Panc1 (cell line): ENCODE results near the gene SLC16A6.
"Not testable (repeated sequence)": the region's sequence is repeated elsewhere in the genome, so short reads cannot be mapped to it uniquely, and the experiment has no call there.

Source experiments
- POLR2AphosphoS5 ChIP-seq: IDR thresholded peaks from 2 replicates; pipeline ENCODE4 v1.6.1; 2012; ENCODE audit warnings: mild to moderate bottlenecking, low read depth, low read length, moderate library complexity
- SIN3A ChIP-seq: IDR thresholded peaks from 2 replicates; pipeline ENCODE4 v1.6.1; 2012; ENCODE audit warnings: low read depth, mild to moderate bottlenecking, low read length, moderate library complexity, borderline replicate concordance; ENCODE audit not compliant: insufficient read depth
- TCF7L2 ChIP-seq: IDR thresholded peaks from 2 replicates; pipeline ENCODE4 v1.6.1; 2011; ENCODE audit warnings: mild to moderate bottlenecking, low read depth, low read length, inconsistent platforms
- TF ChIP-seq, protein P1 (sequence below): fragments of 450-650 bp; IDR thresholded peaks from 2 replicates; pipeline ENCODE4 v1.5.1; 2017; ENCODE audit warnings: mild to moderate bottlenecking
- TF ChIP-seq, protein P2 (sequence below), 2 experiments: IDR thresholded peaks; 2 replicates each; pipeline ENCODE4 v1.6.1; 2011 to 2012; ENCODE audit warnings: low read depth in 2 of 2, control low read depth in 1 of 2, low read length in 1 of 2, mild to moderate bottlenecking in 1 of 2, moderate library complexity in 1 of 2; ENCODE audit not compliant: insufficient read depth in 1 of 2

DNA sequence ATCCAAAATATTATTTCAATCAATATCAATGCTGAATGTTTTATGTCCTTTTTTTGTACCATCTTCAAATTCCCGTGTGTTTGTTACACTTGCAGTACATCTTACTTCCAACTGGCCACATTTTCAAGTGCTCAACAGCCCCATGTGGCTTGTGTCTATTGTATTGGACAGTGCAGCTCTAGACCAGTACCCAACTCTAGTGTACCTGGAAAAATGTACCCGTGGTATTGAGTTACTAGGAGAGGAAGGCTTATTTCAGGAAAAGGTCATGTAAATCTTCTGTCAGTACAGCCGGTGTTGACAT is 31.3 kb downstream of the SLC16A6 start:
- TF ChIP-seq POLR2AphosphoS5, SIN3A, TCF7L2: not testable (repeated sequence)
- TF ChIP-seq, protein P1, sequence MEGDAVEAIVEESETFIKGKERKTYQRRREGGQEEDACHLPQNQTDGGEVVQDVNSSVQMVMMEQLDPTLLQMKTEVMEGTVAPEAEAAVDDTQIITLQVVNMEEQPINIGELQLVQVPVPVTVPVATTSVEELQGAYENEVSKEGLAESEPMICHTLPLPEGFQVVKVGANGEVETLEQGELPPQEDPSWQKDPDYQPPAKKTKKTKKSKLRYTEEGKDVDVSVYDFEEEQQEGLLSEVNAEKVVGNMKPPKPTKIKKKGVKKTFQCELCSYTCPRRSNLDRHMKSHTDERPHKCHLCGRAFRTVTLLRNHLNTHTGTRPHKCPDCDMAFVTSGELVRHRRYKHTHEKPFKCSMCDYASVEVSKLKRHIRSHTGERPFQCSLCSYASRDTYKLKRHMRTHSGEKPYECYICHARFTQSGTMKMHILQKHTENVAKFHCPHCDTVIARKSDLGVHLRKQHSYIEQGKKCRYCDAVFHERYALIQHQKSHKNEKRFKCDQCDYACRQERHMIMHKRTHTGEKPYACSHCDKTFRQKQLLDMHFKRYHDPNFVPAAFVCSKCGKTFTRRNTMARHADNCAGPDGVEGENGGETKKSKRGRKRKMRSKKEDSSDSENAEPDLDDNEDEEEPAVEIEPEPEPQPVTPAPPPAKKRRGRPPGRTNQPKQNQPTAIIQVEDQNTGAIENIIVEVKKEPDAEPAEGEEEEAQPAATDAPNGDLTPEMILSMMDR = not testable (repeated sequence)
- TF ChIP-seq, protein P2, sequence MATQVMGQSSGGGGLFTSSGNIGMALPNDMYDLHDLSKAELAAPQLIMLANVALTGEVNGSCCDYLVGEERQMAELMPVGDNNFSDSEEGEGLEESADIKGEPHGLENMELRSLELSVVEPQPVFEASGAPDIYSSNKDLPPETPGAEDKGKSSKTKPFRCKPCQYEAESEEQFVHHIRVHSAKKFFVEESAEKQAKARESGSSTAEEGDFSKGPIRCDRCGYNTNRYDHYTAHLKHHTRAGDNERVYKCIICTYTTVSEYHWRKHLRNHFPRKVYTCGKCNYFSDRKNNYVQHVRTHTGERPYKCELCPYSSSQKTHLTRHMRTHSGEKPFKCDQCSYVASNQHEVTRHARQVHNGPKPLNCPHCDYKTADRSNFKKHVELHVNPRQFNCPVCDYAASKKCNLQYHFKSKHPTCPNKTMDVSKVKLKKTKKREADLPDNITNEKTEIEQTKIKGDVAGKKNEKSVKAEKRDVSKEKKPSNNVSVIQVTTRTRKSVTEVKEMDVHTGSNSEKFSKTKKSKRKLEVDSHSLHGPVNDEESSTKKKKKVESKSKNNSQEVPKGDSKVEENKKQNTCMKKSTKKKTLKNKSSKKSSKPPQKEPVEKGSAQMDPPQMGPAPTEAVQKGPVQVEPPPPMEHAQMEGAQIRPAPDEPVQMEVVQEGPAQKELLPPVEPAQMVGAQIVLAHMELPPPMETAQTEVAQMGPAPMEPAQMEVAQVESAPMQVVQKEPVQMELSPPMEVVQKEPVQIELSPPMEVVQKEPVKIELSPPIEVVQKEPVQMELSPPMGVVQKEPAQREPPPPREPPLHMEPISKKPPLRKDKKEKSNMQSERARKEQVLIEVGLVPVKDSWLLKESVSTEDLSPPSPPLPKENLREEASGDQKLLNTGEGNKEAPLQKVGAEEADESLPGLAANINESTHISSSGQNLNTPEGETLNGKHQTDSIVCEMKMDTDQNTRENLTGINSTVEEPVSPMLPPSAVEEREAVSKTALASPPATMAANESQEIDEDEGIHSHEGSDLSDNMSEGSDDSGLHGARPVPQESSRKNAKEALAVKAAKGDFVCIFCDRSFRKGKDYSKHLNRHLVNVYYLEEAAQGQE (IDR thresholded peaks at IDR 0.05; ENCODE audit: insufficient read depth in 1 of 2, low read depth in 2 of 2, low read length in 1 of 2) = not testable (repeated sequence)
